IMR-90 (cell line): Measurements from ENCODE around the gene CAPN9. TPM values are rescaled to one million over a fixed set of nuclear protein-coding genes. Genes with fewer than 3 reads are reported as not detected.

Experiments
- ATAC-seq: fragments of 200-7000 bp; cut with Tn5 transposase; 2 replicates; pipeline ENCODE4 v1.9.1; 2020; ENCODE audit warnings: low read depth, mild to moderate bottlenecking, moderate library complexity
- BruUV-seq: library from RNA; stranded (reverse); fragments of 400-500 nt; replicated peaks from 2 replicates; lab custom pipeline; 2021; lab: Mats Ljungman, UMichigan
- CTCF ChIA-PET: fragments of 300-600 bp; formaldehyde crosslinking; extraction: SDS; loops from one replicate; lab custom pipeline; 2021; ENCODE audit warnings: antibody characterized with exemption; lab: Yijun Ruan, JAX
- POLR2A ChIA-PET: fragments of 300-600 bp; sonication (Branson Sonifier 250); formaldehyde crosslinking; loops from one replicate; lab custom pipeline; 2022; ENCODE audit warnings: antibody characterized with exemption; ENCODE audit not compliant: unreplicated experiment; lab: Charles Lee
- DNase-seq: peaks from one replicate; pipeline ENCODE4 v3.0.0; 2013
- H2AFZ ChIP-seq: replicated peaks from 2 replicates; pipeline ENCODE3; 2013; ENCODE audit warnings: low read length, mild to moderate bottlenecking; ENCODE audit not compliant: poor library complexity
- H2AK5ac ChIP-seq: 2 replicates; pipeline ENCODE4 v1.6.1; 2013; ENCODE audit warnings: low read depth, low read length, inconsistent platforms
- H2AK9ac ChIP-seq: replicated peaks from 2 replicates; pipeline ENCODE3; 2013; ENCODE audit warnings: mild to moderate bottlenecking, low read depth, low read length, moderate library complexity; ENCODE audit not compliant: poor library complexity
- H2BK120ac ChIP-seq: 2 replicates; pipeline ENCODE4 v1.6.1; 2013; ENCODE audit warnings: low read depth, low read length, inconsistent platforms
- H2BK15ac ChIP-seq: 3 replicates; pipeline ENCODE4 v1.6.1; 2013; ENCODE audit warnings: low read depth, low read length, inconsistent platforms
- H2BK20ac ChIP-seq: 2 replicates; pipeline ENCODE4 v1.6.1; 2013; ENCODE audit warnings: low read depth, mild to moderate bottlenecking, inconsistent platforms, low read length, moderate library complexity
- H2BK5ac ChIP-seq: 2 replicates; pipeline ENCODE4 v1.6.1; 2013; ENCODE audit warnings: mild to moderate bottlenecking, low read depth, low read length, inconsistent platforms; ENCODE audit not compliant: poor library complexity, severe bottlenecking
- H3K14ac ChIP-seq: replicated peaks from 2 replicates; pipeline ENCODE4 v1.6.1; 2013; ENCODE audit warnings: low read depth, low read length, inconsistent platforms
- H3K18ac ChIP-seq: 2 replicates; pipeline ENCODE4 v1.6.1; 2013; ENCODE audit warnings: low read depth, low read length, control low read depth
- H3K23ac ChIP-seq: 2 replicates; pipeline ENCODE4 v1.6.1; 2013; ENCODE audit warnings: low read depth, low read length, inconsistent platforms
- H3K27ac ChIP-seq: 2 replicates; pipeline ENCODE4 v1.5.1; 2013; ENCODE audit warnings: mild to moderate bottlenecking, control low read depth, low read length; ENCODE audit not compliant: insufficient read depth
- H3K27me3 ChIP-seq: 2 replicates; pipeline ENCODE4 v1.6.1; 2013; ENCODE audit warnings: low read length; ENCODE audit not compliant: control insufficient read depth, insufficient read depth
- H3K36me3 ChIP-seq: 2 replicates; pipeline ENCODE4 v1.6.1; 2013; ENCODE audit warnings: low read length, mixed read lengths; ENCODE audit not compliant: control insufficient read depth, insufficient read depth
- H3K4ac ChIP-seq: 2 replicates; pipeline ENCODE4 v1.6.1; 2013; ENCODE audit warnings: low read depth, low read length, inconsistent platforms
- H3K4me1 ChIP-seq: 2 replicates; pipeline ENCODE4 v1.6.1; 2013; ENCODE audit warnings: low read length, mixed read lengths; ENCODE audit not compliant: control insufficient read depth, insufficient read depth
- H3K4me2 ChIP-seq: 2 replicates; pipeline ENCODE4 v1.6.1; 2013; ENCODE audit warnings: low read depth, mild to moderate bottlenecking, control low read depth, low read length, moderate library complexity
- H3K4me3 ChIP-seq: 2 replicates; pipeline ENCODE4 v1.5.1; 2013; ENCODE audit warnings: low read depth, mild to moderate bottlenecking, control low read depth, low read length, moderate library complexity; ENCODE audit not compliant: insufficient read depth
- H3K56ac ChIP-seq: 2 replicates; pipeline ENCODE4 v1.6.1; 2013; ENCODE audit warnings: low read length, inconsistent platforms; ENCODE audit not compliant: insufficient read depth; ENCODE audit errors: extremely low read depth
- H3K79me1 ChIP-seq, 2 experiments: 2 replicates each; pipeline ENCODE4 v1.6.1; 2013; ENCODE audit warnings: low read length in 2 of 2, inconsistent platforms in 1 of 2, low read depth in 1 of 2
- H3K9ac ChIP-seq: 2 replicates; pipeline ENCODE4 v1.6.1; 2013; ENCODE audit warnings: low read depth, low read length, control low read depth
- H3K9me1 ChIP-seq: 2 replicates; pipeline ENCODE4 v1.6.1; 2013; ENCODE audit warnings: low read length, inconsistent platforms; ENCODE audit not compliant: insufficient read depth
- H3K9me3 ChIP-seq: 2 replicates; pipeline ENCODE4 v1.6.1; 2013; ENCODE audit warnings: low read length; ENCODE audit not compliant: control insufficient read depth, insufficient read depth
- H4K20me1 ChIP-seq: 2 replicates; pipeline ENCODE4 v1.6.1; 2013; ENCODE audit warnings: low read length, inconsistent platforms; ENCODE audit not compliant: insufficient read depth
- H4K5ac ChIP-seq: 2 replicates; pipeline ENCODE4 v1.6.1; 2013; ENCODE audit warnings: mild to moderate bottlenecking, low read depth, low read length, control low read depth
- H4K8ac ChIP-seq, 2 experiments: 2 replicates each; pipeline ENCODE4 v1.6.1; 2013; ENCODE audit warnings: low read depth in 2 of 2, low read length in 2 of 2, control low read depth in 1 of 2, inconsistent platforms in 1 of 2
- H4K91ac ChIP-seq: 2 replicates; pipeline ENCODE4 v1.6.1; 2013; ENCODE audit warnings: low read depth, low read length, inconsistent platforms; ENCODE audit not compliant: insufficient read depth
- CEBPB ChIP-seq: IDR thresholded peaks from 2 replicates; pipeline ENCODE4 v1.6.1; 2012; ENCODE audit warnings: low read depth, low read length, improper control_type of control experiment
- CHD1 ChIP-seq: IDR thresholded peaks from 2 replicates; pipeline ENCODE4 v1.6.1; 2012; ENCODE audit warnings: low read depth, low read length, improper control_type of control experiment
- CTCF ChIP-seq: conservative IDR thresholded peaks from 2 replicates; pipeline ENCODE4 v1.5.1; 2012; ENCODE audit warnings: mild to moderate bottlenecking, low read depth, low read length, improper control_type of control experiment
- MAFK ChIP-seq: IDR thresholded peaks from 2 replicates; pipeline ENCODE4 v1.6.1; 2012; ENCODE audit warnings: low read depth, low read length, improper control_type of control experiment
- MAZ ChIP-seq: IDR thresholded peaks from 2 replicates; pipeline ENCODE4 v1.6.1; 2012; ENCODE audit warnings: low read depth, mild to moderate bottlenecking, low read length, improper control_type of control experiment, moderate library complexity, borderline replicate concordance
- MXI1 ChIP-seq: IDR thresholded peaks from 2 replicates; pipeline ENCODE4 v1.6.1; 2012; ENCODE audit warnings: low read depth, mild to moderate bottlenecking, low read length, moderate library complexity, borderline replicate concordance
- NFE2L2 ChIP-seq: fragments of 150-350 bp; IDR thresholded peaks from 2 replicates; pipeline ENCODE4 v1.6.1; 2016; ENCODE audit warnings: low read depth, mild to moderate bottlenecking, low read length
- POLR2A ChIP-seq: IDR thresholded peaks from 2 replicates; pipeline ENCODE4 v1.6.1; 2012; ENCODE audit warnings: mild to moderate bottlenecking, low read depth, low read length
- RAD21 ChIP-seq: IDR thresholded peaks from 2 replicates; pipeline ENCODE4 v1.6.1; 2012; ENCODE audit warnings: low read length, improper control_type of control experiment
- RFX5 ChIP-seq: IDR thresholded peaks from 2 replicates; pipeline ENCODE4 v1.8.0; 2012; ENCODE audit warnings: low read depth, mild to moderate bottlenecking, low read length, moderate library complexity
- USF2 ChIP-seq: fragments of 150-350 bp; IDR thresholded peaks from 2 replicates; pipeline ENCODE4 v1.6.1; 2017; ENCODE audit warnings: mild to moderate bottlenecking, antibody characterized with exemption, low read length, low read depth
- WGBS, 2 experiments: methylation state at CpG; one replicate each; pipeline versions ENCODE4 v1.1.5 to v1.1.7; 2013; ENCODE audit warnings: missing lambda C conversion rate in 2 of 2; ENCODE audit not compliant: insufficient read length in 1 of 2; ENCODE audit errors: extremely low coverage in 2 of 2; 5-methylcytosine and 5-hydroxymethylcytosine counted together
- dilution Hi-C: fragments of 300-500 bp; cut with HindIII; formaldehyde crosslinking; loops from one replicate; pipeline ENCODE4 v1.14.3; 2018; ENCODE audit warnings: low sequenced_read_pairs; ENCODE audit not compliant: unreplicated experiment
- in situ Hi-C: fragments of 300-500 bp; cut with MboI; formaldehyde crosslinking; loops from 3 replicates; pipeline ENCODE4 v1.14.3; 2019; ENCODE audit warnings: low sequenced_read_pairs, inconsistent platforms, mixed read lengths
- intact Hi-C: fragments of 100-400 bp; cut with micrococcal nuclease; formaldehyde crosslinking; loops from 2 replicates; pipeline ENCODE4 v1.10.0; 2022
- polyA plus RNA-seq, 3 experiments: library from polyadenylated mRNA; depleted of rRNA; stranded (reverse); fragments of >200 nt; gene quantifications; 2 replicates each; pipeline ENCODE4 v1.2.3, GENCODE V29; 2012; ENCODE audit warnings: low replicate concordance in 1 of 3
- total RNA-seq: library from RNA; depleted of rRNA; stranded (reverse); fragments of >200 nt; gene quantifications from 2 replicates; pipeline ENCODE4 v1.2.3, GENCODE V29; 2012

The CAPN9 gene
- total and polyA plus RNA-seq, 2 of the 4 experiments (the other 2 are of a cell fraction): not detected

DNA sequence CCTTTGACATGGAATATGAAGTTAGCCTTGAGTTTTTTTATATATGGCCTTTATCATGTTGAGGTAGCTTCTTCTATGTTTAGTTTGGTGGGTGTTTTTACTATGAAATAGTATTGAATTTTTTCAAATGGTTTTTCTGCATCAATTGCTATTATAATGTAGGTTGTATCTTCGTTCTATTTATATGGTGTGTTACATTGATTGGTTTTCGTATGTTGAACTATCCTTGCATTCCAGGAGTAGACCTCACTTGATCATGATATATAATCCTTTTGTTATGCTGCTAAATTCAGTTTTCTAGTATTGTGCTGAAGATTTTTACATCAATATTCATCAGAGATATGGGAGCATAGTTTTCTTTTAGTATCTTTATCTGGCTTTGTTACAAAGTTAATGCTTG lies 65.4 kb downstream of the CAPN9 start:
- H3K9me3 ChIP-seq: no peaks in the 10 kb centered on the region
- no peak overlapping the region for H4K8ac ChIP-seq
- H3K4me3 ChIP-seq: no peak overlapping the region
- in situ Hi-C loops (no loop called here), dilution Hi-C loops (no loop called here), intact Hi-C loops (no loop called here)
- H2BK20ac ChIP-seq: no peak overlapping the region
- H4K91ac ChIP-seq: no peak overlapping the region
- H3K4ac ChIP-seq: no peak overlapping the region
- no peak overlapping the region for H3K27ac ChIP-seq
- H3K36me3 ChIP-seq: no peaks in the 10 kb centered on the region
- H3K4me1 ChIP-seq: no peaks in the 10 kb centered on the region
- H4K20me1 ChIP-seq: no peaks in the 10 kb centered on the region
- H3K79me1 ChIP-seq: no peaks in the 10 kb centered on the region
- DNase-seq (no peak), ATAC-seq (no peak)
- BruUV-seq: no TSS peak
- no peak overlapping the region for H3K9ac ChIP-seq
- ChIA-PET CTCF (interaction anchor here (0.7 kb wide), 1 partner anchor 14 kb away, joined by 3 read pairs; no protein-coding TSS in a partner anchor), POLR2A (no interaction called here)
- no peak overlapping the region for H3K18ac ChIP-seq
- H2BK5ac ChIP-seq: no peak overlapping the region
- no peak overlapping the region for H3K56ac ChIP-seq
- H2BK15ac ChIP-seq: no peak overlapping the region
- H4K5ac ChIP-seq: no peak overlapping the region
- H2BK120ac ChIP-seq: no peak overlapping the region
- H3K14ac ChIP-seq: no peak overlapping the region
- no peak overlapping the region for H3K4me2 ChIP-seq
- WGBS, 2 experiments: no CpG with 5 or more reads among the region's 2 CpGs
- no peak overlapping the region for H2AFZ ChIP-seq
- H3K9me1 ChIP-seq: no peaks in the 10 kb centered on the region
- H3K23ac ChIP-seq: no peak overlapping the region
- H2AK9ac ChIP-seq: no peak overlapping the region
- no peaks in the 10 kb centered on the region for H3K27me3 ChIP-seq
- TF ChIP-seq RAD21: no peak
- no peak for TF ChIP-seq POLR2A
- TF ChIP-seq NFE2L2: no peak
- no peak for TF ChIP-seq USF2
- no peak for TF ChIP-seq CEBPB
- TF ChIP-seq MAZ: no peak
- TF ChIP-seq CHD1: no peak
- TF ChIP-seq MAFK: no peak
- no peak for TF ChIP-seq MXI1
- TF ChIP-seq CTCF: no peak
- no peak for TF ChIP-seq RFX5
- H2AK5ac ChIP-seq: no peak overlapping the region
